Chondrocyte (in vitro differentiated cells): ENCODE data around the gene ACVR1. TPM values are rescaled to one million over a fixed set of nuclear protein-coding genes. Genes with fewer than 3 reads are reported as not detected.

Source experiments
- DNase-seq: peaks from one replicate; pipeline ENCODE4 v3.0.0; 2021; ENCODE audit warnings: mixed read lengths, low spot score
- H3K27ac Mint-ChIP-seq: one replicate; pipeline ENCODE4 v1.8.0; 2021; ENCODE audit warnings: mild to moderate bottlenecking, moderate library complexity, mixed read lengths; ENCODE audit not compliant: unreplicated experiment
- H3K27me3 Mint-ChIP-seq: 2 replicates; pipeline ENCODE4 v1.8.0; 2021; ENCODE audit warnings: low read depth, mixed read lengths
- H3K36me3 Mint-ChIP-seq: 2 replicates; pipeline ENCODE4 v1.8.0; 2021; ENCODE audit warnings: low read depth, mixed read lengths
- H3K4me1 Mint-ChIP-seq: 2 replicates; pipeline ENCODE4 v1.8.0; 2021; ENCODE audit warnings: low read depth, mild to moderate bottlenecking, mixed read lengths
- H3K4me3 Mint-ChIP-seq: one replicate; pipeline ENCODE4 v1.8.0; 2021; ENCODE audit warnings: mild to moderate bottlenecking, moderate library complexity, mixed read lengths; ENCODE audit not compliant: unreplicated experiment
- H3K9me3 Mint-ChIP-seq: 2 replicates; pipeline ENCODE4 v1.8.0; 2021; ENCODE audit warnings: low read depth, mixed read lengths
- CTCF ChIP-seq: fragments of 200-600 bp; sonication (generic); IDR thresholded peaks from 2 replicates; pipeline ENCODE4 v1.5.0; 2021; ENCODE audit warnings: antibody characterized with exemption, mild to moderate bottlenecking, moderate library complexity
- total RNA-seq: library from RNA; stranded (reverse); gene quantifications from 3 replicates; pipeline ENCODE4 v1.2.1, GENCODE V29; 2021

Gene ACVR1
- total RNA-seq, 1 donor from 2014 or later, result 81.7 TPM

GRCh38 chr2:157825885-157826284 is 50.2 kb downstream of the ACVR1 start:
- no peak for TF ChIP-seq CTCF
- Mint-ChIP-seq H3K27me3 (no peaks in the 10 kb centered on the region), H3K4me1 (peaks cover 65% of the 10 kb centered on the region), H3K4me3 (no peak overlapping the region), H3K9me3 (no peaks in the 10 kb centered on the region), H3K36me3 (peaks cover 5% of the 10 kb centered on the region), H3K27ac (no peak overlapping the region)
- no peak for DNase-seq

- no peak overlapping the region for H3K4me3 Mint-ChIP-seq
- DNase-seq, result no peak
- no peaks in the 10 kb centered on the region for H3K27me3 Mint-ChIP-seq
- peak overlapping the region; percentile 49 for H3K27ac Mint-ChIP-seq
- TF ChIP-seq CTCF, result no peak
- H3K36me3 Mint-ChIP-seq, result peaks cover 8% of the 10 kb centered on the region
- H3K4me1 Mint-ChIP-seq, result peaks cover 53% of the 10 kb centered on the region
- no peaks in the 10 kb centered on the region for H3K9me3 Mint-ChIP-seq
Measured at GRCh38 chr2:157822993-157823392, 53.1 kb downstream of the ACVR1 start.

GRCh38 chr2:157822533-157822932 is 53.6 kb downstream of the ACVR1 start:
- no peak overlapping the region for H3K27ac Mint-ChIP-seq

GRCh38 chr2:157821519-157822131 is 54.5 kb downstream of the ACVR1 start:
- no peaks in the 10 kb centered on the region for H3K9me3 Mint-ChIP-seq
- no peak for DNase-seq
- H3K4me1 Mint-ChIP-seq, result peaks cover 49% of the 10 kb centered on the region
- H3K36me3 Mint-ChIP-seq, result peaks cover 17% of the 10 kb centered on the region
- no peak for TF ChIP-seq CTCF
- H3K27me3 Mint-ChIP-seq, result no peaks in the 10 kb centered on the region
- peak overlapping the region; percentile 64 for H3K27ac Mint-ChIP-seq
- no peak overlapping the region for H3K4me3 Mint-ChIP-seq

More at GRCh38 chr2:157822533-157822932, 53.6 kb downstream of the ACVR1 start:
- DNase-seq, result no peak
- no peaks in the 10 kb centered on the region for H3K27me3 Mint-ChIP-seq
- peaks cover 9% of the 10 kb centered on the region for H3K36me3 Mint-ChIP-seq
- H3K4me1 Mint-ChIP-seq, result peaks cover 51% of the 10 kb centered on the region
- no peak for TF ChIP-seq CTCF
- no peaks in the 10 kb centered on the region for H3K9me3 Mint-ChIP-seq
- no peak overlapping the region for H3K4me3 Mint-ChIP-seq

GRCh38 chr2:157820193-157820592 is 55.9 kb downstream of the ACVR1 start:
- H3K9me3 Mint-ChIP-seq, result no peaks in the 10 kb centered on the region
- DNase-seq, result no peak
- no peaks in the 10 kb centered on the region for H3K27me3 Mint-ChIP-seq
- H3K36me3 Mint-ChIP-seq, result peaks cover 14% of the 10 kb centered on the region
- H3K27ac Mint-ChIP-seq, result no peak overlapping the region
- peaks cover 48% of the 10 kb centered on the region for H3K4me1 Mint-ChIP-seq
- H3K4me3 Mint-ChIP-seq, result no peak overlapping the region
- no peak for TF ChIP-seq CTCF
